GM18870 (cell line): Measurements from ENCODE around the gene ZBTB38.

Experiments used
- ATAC-seq: cut with Tn5 transposase; IDR thresholded peaks from one replicate; pipeline ENCODE4 v1.9.1; 2021; ENCODE audit warnings: moderate library complexity; ENCODE audit not compliant: unreplicated experiment

Gene ZBTB38

DNA sequence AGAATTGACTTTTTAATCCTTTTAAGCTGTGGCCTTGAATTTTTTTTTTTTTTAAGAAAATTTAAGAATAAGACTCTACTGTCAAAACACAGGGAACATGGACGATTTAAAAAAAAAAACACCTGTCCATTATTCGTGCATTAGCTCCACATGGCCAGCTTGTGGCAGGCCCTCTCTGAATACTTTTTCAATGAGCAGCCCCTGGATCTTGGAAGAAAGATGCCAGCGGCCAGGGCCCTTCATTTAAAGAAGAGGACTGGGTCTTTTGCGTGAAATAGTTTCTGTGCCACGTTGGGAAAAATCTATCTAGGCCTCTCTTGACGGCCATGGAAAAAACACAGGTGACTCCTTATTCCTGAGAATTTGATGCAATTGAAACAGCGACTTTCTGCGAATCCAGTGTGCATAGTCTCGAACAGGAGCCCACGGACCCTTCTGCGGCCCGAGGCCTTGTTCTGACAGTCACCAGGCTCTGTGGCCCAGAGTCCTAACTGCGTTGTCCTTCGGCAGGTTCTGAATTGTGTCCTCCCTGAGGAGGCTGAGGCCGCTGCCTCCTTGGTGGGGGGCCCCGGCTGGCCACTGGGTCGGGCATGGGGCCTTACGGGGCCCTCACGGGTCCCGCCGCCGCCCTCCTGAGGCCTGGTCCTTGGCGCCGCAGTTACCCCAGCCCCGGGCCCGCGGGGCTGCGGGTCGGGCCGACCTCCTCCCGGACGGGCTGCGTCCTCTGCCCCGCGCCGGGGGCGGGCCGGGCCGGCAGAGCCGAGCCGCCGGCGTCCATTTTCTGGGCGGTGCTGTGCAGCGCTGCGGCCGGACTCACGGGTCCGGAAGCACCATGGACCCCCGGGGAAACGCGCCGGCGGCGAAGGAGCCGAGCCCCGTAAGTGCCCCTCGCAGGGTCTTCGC is 33.5 kb downstream of the ZBTB38 start:
- ATAC-seq: peak; percentile 33

DNA sequence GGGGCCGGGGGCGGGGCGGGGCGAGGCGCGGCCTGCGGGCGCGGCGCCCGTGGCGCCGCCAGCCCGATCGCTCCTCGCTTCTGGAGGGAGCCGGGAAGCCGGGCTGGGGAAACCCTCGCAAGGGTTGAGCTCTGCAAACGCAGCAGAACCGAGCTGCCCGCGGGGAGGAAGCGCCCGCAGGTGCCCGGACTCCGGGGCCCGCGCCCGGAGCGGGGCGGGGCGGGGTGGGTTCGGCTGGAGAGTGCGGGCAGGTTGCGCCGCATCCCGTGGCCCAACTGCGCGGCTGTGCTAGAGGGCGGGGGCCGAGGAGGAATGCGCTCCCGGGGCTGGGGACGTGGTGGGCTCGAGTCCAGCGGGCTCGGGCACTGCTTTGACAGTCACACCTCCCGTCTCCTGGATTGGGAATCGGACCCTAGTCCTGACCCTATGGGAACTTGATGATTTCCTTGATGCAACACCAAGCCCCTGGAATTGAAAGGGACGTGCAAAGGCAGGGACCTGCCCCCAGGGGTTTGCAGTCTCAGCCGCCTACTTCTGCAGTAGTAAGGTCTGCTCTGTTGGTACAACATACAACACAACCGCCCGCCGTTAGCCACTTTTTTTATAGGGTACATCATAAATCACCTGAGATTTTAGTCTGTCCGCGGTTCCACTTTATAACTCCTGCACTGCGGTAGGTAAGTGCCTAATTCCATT is 34.3 kb downstream of the ZBTB38 start:
- ATAC-seq: peak; percentile 24

DNA sequence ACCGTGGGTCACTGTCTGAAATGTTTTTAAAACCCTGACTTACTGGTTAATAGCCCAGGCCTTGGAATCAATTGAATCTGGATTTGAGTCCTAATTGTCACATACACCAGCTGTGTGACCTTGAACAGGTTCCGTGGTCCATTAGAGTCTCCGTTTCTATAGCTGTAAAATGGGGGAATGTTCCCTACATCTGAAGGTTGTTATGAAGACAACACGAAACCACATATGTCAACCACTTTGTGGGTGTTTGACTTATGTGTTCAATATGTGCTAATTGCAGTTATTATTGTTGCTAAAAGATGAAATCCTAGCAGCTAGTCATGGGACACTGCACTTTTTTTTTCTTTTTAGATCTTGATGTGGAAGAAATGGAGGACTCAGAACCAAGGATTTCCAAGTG is 35.3 kb downstream of the ZBTB38 start:
- no peak for ATAC-seq

DNA sequence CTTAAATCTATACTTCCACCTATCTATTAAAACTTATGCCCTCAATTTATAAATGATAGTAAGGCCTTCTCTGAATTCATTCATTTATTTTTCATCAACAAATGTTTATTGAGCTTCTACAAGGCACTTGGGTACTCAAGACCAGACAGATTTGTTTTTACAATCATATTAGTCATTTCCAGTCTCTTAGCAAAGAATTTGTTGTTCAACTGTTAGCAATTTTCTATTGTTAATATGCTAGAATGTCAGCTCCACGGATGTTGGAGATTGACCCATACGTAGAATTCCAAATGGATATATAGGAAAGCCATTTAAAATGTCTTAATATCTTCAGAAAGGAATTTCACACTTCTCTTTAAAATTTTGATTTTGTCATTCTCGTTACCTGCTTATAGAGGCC is 36.7 kb downstream of the ZBTB38 start:
- ATAC-seq: no peak

DNA sequence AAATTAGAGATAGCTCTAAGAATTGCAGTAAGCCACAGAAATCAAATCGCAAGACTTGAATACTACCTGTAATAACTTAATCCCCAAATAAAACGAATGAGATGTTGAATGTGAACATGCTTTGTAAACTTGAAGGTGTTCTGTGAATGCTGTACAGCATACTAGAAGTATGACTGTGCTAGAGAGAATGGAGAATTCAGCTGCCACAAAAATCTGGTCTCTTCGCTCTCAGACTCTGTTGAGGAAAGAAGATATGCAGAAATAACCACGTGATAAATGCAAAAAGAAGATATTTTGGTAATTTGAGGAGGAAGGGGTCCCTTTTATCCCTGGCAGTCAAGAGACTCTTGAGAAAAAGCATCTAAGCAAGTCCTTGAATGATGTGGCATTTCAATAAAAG is 37.3 kb downstream of the ZBTB38 start:
- ATAC-seq: no peak

DNA sequence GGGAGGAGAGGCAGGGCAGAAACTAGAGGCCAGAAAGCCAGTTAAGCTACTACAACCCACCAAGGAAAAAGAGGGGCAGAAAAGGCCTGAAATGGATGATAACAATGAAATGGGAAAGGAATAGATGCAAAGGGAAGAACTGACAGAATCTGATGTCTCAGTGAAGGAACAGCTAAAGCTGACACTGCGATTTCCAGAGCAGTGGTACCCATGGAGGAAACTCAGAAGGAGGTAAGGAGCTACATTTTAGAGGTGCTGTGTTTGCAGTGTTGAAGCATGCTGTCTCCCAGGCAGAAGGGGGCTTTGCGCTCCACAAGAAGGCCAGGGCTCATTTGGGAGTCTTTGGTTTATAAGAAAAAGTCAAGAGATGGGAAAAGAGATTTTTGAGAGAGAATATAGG is 38.0 kb downstream of the ZBTB38 start:
- ATAC-seq: no peak

DNA sequence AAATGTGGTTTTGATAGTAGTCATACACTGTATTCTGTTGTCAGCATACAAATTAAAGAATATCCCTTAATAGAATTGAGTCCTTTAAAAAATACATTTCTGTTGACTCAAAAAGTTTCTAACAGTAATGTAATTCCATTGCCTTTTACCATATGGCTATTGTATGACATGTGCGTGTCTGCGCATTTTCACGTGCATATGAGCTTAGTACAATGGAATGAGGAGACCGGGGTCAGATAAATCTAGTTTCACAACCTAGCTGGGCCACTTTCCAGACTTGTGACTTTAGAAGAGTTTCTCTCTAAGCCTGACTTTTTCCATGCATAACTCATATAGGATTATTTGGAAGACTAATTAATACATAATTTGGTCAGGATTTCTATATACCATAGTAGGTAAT is 38.7 kb downstream of the ZBTB38 start:
- no peak for ATAC-seq

DNA sequence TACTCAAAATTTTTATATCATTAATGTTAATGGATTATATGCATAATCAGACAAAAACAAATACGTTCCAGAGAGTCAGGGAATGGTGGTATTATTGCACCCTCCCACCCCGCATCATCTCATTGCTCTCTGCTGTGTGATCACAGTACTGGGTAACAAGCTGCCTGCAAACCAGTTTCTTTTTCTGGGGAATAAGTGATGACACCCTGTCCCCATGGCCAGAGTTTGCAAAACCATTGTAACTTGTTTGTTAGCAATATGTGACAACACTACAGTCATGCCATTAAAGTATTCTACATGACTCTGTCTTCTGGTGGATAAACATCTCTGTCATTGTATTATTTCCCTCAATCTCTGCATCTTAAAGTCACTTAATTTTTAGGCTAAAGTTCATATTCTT is 39.5 kb downstream of the ZBTB38 start:
- ATAC-seq: no peak

DNA sequence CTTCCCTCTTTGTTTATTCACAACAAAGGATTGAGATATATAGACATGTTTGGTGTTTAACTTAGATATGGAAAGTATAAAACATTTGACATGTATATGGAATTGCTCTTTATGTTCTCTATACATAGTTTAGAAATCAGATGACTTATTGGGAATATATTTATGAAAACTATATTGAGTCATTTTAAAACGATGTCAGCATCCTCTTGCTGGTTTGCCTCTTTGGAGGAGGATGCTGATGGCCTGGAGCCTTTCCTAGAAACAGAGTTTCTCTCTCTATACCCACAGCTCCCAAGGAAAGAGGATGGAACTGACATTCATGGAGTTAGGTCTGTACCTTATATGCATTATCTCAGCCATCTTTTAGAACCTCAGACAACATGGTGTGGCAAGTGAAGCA is 40.3 kb downstream of the ZBTB38 start:
- no peak for ATAC-seq

DNA sequence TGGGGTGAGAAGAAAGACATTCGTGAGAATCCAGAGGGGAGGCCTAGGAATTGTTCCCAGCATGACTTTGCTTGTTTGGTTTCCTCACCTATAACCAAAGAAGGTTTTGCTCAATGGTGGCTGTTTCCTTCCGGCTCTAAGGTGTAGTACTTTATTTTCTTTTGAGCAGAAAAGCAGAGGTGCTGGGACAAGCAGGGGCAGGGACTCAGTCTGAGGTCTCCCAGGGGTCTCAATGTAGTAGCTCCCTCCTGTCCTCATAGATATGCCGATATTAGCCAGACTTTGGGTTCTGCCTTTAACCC is 41.6 kb downstream of the ZBTB38 start:
- no peak for ATAC-seq

DNA sequence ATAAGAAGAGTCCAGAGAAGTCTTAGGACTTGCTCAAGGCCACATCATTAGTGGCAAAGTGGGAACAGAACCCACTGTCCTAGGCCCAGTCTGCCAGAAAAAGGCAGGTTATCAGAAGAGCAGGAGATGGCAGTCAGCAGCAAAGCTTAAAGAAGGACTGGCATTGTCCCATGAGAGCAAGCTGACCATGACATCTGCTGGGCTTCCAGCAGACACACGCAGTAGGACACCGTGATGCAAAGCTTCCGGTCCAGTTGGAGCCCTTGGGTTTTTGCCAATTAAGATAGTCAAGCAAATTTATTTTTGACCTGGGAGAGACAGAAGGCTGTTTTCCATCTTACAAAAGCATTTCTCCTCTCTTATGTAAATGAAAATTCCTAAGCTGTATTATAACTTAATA is 42.1 kb downstream of the ZBTB38 start:
- no peak for ATAC-seq

DNA sequence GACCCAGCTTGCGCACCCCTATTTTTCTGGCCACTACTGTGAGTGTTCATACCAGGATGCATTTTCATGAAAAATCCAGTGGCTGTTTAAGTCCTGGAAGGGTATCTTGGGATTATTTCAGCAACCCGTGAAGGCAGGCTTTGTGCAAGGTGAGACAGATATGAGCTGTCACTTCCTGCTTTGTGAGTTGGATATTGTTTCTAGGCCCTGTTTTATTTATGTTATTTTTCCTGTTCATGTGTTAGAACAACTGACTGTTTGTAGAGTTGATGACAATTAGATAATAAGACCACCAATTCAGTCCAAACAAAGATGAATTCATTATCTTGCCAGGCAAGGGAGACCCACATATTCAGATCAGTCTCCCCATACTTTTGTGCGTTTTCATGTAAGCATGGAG is 42.5 kb downstream of the ZBTB38 start:
- ATAC-seq: no peak

DNA sequence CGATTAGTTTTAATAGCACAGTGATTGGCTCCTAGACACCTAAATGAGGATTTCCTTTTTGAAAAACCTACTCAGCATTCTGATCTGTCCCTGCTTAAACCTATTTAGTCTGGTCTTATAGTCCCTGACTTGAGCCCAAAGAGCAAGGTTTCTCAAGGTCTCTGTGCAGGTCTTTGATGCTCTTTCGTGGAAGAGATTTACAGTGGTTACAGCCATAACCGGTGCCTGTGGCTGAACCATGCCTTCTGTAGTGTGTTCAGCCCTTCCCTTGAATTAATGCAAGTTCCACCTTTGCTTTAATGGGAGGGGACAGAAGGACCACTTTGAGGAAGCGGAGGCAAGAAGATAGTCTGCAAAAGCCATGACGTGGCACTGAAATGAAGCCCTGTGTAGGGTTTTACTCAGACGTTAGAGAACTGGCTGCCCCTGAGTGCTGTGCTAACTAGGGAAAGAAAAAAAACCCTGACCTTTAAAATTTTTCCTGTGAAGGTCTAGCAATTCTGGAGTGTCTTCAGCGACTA is 43.0 kb downstream of the ZBTB38 start:
- no peak for ATAC-seq

DNA sequence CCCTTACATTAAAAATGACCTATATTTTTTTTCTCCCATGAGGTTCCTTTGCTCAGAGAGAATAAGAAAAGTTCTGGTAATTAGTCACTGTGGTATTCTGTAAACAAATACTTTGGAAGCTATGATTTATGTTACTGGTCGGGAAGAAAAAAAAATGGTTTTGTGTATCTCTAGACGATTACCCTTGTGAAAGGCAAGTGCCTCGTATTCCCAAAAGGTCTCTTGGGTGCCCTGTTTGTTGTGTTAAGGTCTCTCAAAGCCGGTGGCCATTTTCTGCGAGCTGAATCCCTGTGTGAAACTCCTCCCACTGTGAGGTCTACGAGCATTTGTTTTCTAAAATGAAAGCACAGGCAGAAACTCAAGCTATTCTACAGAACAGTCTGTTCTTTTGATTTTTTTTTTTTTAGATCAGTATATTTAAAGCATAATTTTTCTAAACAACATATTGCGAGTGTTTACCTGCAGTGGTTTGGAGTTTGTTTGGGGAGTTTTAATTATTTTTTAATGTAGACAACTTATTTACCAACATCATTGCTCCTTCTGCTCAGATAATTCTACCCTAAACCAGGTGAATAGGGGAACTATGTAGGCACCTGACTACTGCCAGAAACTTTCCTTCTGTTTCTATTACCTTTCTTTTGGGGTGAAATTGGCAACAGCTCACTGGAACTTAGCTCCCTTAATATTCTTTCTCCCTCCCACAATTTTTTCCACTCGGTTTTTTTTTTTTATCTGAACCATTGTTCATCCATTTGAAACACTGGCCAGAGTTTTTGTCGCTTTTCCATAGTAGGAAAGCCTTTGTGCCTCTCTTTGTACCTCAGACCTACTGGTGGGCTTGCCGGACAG is 44.0 kb downstream of the ZBTB38 start:
- ATAC-seq: no peak

DNA sequence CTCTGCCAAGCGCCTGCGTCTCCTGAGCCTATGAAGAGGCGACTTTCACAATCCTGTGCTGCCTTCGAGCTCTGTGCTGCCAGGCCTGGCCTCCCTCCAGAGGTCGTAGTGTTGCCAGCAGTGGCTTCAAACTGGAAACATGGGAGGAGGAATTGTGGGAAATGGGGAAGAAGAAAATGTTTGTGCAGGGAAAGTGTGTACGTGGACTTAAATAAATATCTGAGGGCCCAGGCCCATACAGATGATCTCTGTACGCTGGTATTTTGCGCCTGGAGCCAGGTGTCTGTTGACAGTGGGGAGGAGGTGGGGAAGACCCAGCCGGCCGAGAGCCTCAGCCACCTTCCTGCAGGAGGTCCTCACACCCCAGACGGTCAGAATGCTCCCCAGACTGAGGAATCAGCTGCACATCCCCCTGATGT is 44.6 kb downstream of the ZBTB38 start:
- ATAC-seq: no peak

DNA sequence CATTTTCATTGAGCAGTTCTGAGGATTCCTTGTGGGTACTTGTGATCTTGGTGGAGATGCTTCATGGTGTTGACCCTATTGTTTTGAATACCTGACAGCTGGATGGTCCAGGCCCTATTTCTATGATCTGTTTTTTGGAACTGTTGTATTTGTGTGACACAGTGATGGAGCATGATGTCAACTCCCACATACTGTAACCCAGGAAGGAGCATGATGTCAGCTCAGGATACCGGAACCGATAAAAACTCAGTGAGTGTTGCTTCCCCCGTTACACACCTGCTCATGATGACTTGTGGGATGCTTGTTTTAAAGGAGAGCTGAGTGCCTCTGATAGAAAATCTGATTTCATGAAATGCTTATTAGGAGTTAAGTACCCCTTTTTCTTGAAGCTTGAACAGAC is 45.1 kb downstream of the ZBTB38 start:
- no peak for ATAC-seq

DNA sequence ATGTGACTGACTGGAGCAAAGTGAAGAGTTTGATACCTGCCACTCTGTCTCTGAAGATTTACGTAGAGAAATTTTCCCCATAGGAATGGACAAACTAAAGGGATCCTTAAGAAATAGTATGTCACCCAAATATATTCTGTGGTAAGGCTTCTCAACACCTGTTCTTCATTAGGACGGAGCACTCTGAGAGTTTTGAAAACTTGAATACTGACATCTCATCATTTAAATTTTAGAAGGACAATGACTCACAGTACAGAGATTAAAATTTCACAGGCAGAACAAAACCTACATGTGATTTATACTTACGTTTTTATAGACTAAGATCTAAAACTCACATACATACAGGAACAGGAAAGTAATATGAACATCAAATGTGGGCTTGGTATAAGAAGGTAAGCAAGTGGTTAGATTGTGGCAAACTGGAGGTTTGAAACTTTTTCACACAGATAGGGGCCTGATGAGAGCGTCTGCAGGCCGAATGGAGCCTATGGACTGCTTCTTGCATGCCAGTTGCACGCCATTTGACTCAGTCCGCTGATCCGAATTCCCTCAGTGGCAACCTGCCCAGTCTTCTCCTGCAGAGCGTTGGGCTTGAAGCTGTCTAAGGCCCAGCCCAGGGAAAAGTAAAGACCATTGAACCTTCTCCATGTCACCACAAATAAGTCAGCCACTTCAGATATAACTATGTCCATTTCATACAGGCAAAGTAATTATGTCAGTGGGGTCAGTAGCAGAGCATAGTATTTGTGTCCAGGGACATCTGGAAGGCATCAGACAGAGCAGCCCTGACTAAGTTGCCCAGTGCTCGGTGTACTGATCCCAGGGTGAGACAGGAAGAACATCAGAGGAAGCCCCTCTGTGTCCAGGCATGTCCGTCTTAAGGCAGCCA is 45.7 kb downstream of the ZBTB38 start:
- ATAC-seq: no peak

DNA sequence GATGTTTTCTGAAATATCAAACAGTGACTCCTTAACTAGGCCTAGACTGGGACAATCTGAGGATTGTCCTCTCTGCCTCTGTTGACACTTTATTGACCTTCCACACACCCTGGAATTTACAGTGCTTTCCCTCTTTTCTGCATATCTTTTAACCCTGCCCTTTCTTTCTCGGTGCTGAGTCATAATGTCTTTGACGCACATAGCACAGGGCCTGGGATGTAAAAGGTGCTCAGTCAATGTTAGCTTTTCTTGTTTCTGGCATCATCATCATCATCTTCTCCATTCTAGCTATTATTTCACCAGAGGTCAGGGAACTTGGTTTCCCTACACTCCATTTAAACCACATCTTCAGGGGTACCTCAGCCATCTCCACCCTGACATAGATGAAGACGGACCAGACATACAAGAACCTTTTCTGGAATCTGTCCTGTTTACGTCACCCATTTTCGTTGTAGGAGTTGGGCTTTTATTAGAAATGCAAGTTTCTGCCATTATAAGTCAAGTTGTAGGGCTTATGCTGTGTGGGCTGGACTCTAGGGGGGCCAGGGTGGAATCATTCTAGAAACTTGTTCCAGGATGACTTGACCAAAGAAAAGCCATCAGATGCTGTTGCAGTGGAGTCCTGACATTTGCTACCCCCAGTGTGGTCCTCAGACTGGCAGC is 46.6 kb downstream of the ZBTB38 start:
- no peak for ATAC-seq

DNA sequence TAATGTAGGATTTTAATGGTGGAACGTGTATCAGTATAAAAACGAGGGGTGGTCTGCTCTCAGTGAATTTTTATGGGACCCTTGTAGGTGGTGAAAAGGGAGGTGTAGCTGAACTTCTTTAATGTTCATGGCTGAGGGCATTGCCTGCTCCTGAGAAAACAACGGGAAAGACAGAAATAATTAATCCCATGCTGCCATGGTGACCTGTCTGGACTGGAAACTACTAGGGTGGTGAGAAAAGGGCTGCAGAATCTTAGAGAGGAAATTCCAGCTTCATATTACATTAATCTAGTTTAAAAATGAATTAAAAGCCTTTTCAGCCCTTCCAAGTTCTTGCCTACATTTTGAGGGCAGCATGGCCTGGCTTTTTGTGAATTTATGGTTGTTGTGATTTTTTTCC is 47.6 kb downstream of the ZBTB38 start:
- ATAC-seq: no peak
